GM12878 (cell line): Measurements from ENCODE around the gene RNF167. TPM values are rescaled to one million over a fixed set of nuclear protein-coding genes. Genes with fewer than 3 reads are reported as not detected.
A peak's percentile ranks its signal among the peaks of the same experiment; 100 is the strongest.

ENCODE experiments used
- ATAC-seq: fragments of 200-7000 bp; cut with Tn5 transposase; 3 replicates; pipeline ENCODE4 v1.9.1; 2020; ENCODE audit warnings: mild to moderate bottlenecking, moderate library complexity
- BruUV-seq: library from RNA; stranded (reverse); fragments of 400-500 nt; replicated peaks from 2 replicates; lab custom pipeline; 2021; lab: Mats Ljungman, UMichigan
- CTCF ChIA-PET: fragments of 300-600 bp; sonication (Branson Sonifier 250); formaldehyde crosslinking; extraction: SDS; loops from one replicate; lab custom pipeline; 2021; ENCODE audit warnings: inconsistent platforms; lab: Yijun Ruan, JAX
- POLR2A ChIA-PET: fragments of 350-600 bp; formaldehyde crosslinking; extraction: SDS; loops from one replicate; lab custom pipeline; 2021; ENCODE audit warnings: inconsistent platforms; lab: Charles Lee
- RAD21 ChIA-PET: fragments of 300-600 bp; sonication (Branson Sonifier 250); formaldehyde crosslinking; loops from one replicate; lab custom pipeline; 2023; ENCODE audit warnings: antibody characterized with exemption; ENCODE audit not compliant: unreplicated experiment; lab: Charles Lee
- SMC1A ChIA-PET: fragments of 300-600 bp; sonication (Branson Sonifier 250); formaldehyde crosslinking; loops from one replicate; lab custom pipeline; 2023; ENCODE audit not compliant: unreplicated experiment, uncharacterized antibody; lab: Charles Lee
- DNase-seq: peaks from one replicate; pipeline ENCODE4 v3.0.0-alpha.2; 2011; ENCODE audit warnings: low read depth, low spot score
- FAIRE-seq: peaks from 3 replicates; lab custom pipeline; 2011; peaks lifted over from hg19 to GRCh38; lab: Jason Lieb, UNC
- H2AFZ ChIP-seq: 2 replicates; pipeline ENCODE4 v1.6.0; 2011; ENCODE audit warnings: low read depth, low read length, control low read depth; ENCODE audit not compliant: control insufficient read depth
- H3K27ac ChIP-seq: 2 replicates; pipeline ENCODE4 v1.5.1; 2011; ENCODE audit warnings: control low read depth; ENCODE audit not compliant: control insufficient read depth, insufficient read depth
- H3K27me3 ChIP-seq, 2 experiments: replicated peaks in 1 of 2; 2 replicates each; pipeline versions ENCODE4 v1.6.0 to v1.6.1; 2011; ENCODE audit warnings: low read length in 1 of 2; ENCODE audit not compliant: control insufficient read depth in 2 of 2, insufficient read depth in 2 of 2
- H3K36me3 ChIP-seq, 2 experiments: 2 replicates each; pipeline ENCODE4 v1.5.1; 2011; ENCODE audit warnings: low read length in 1 of 2; ENCODE audit not compliant: control insufficient read depth in 2 of 2, insufficient read depth in 2 of 2
- H3K4me1 ChIP-seq: 2 replicates; pipeline ENCODE4 v1.6.1; 2011; ENCODE audit warnings: mild to moderate bottlenecking, low read length, moderate library complexity, mixed read lengths; ENCODE audit not compliant: control insufficient read depth, insufficient read depth
- H3K4me2 ChIP-seq: 2 replicates; pipeline ENCODE4 v1.6.0; 2011; ENCODE audit warnings: control low read depth; ENCODE audit not compliant: control insufficient read depth, insufficient read depth
- H3K4me3 ChIP-seq: fragments of 200-600 bp; sonication (generic); 2 replicates; pipeline ENCODE4 v1.5.1; 2016
- H3K79me2 ChIP-seq: 2 replicates; pipeline ENCODE4 v1.6.0; 2011; ENCODE audit warnings: low read length; ENCODE audit not compliant: control insufficient read depth, insufficient read depth
- H3K9ac ChIP-seq: 2 replicates; pipeline ENCODE4 v1.8.0; 2011; ENCODE audit warnings: low read length, control low read depth, mixed read lengths; ENCODE audit not compliant: control insufficient read depth, insufficient read depth
- H3K9me3 ChIP-seq: replicated peaks from 3 replicates; pipeline ENCODE4 v1.5.1; 2011; ENCODE audit warnings: mild to moderate bottlenecking, low read length; ENCODE audit not compliant: control insufficient read depth, insufficient read depth
- H4K20me1 ChIP-seq: 2 replicates; pipeline ENCODE4 v1.6.0; 2011; ENCODE audit not compliant: control insufficient read depth, insufficient read depth
- CREB1 ChIP-seq: IDR thresholded peaks from 2 replicates; pipeline ENCODE4 v1.6.1; 2012; ENCODE audit warnings: low read depth, mild to moderate bottlenecking, inconsistent platforms
- FOXM1 ChIP-seq: IDR thresholded peaks from 2 replicates; pipeline ENCODE4 v1.6.1; 2012; ENCODE audit warnings: low read depth, mild to moderate bottlenecking, inconsistent platforms, low read length, moderate library complexity
- KDM1A ChIP-seq: fragments of 200-600 bp; sonication (generic); IDR thresholded peaks from 2 replicates; pipeline ENCODE4 v1.6.1; 2016; ENCODE audit warnings: borderline replicate concordance
- NR2C2 ChIP-seq: IDR thresholded peaks from 2 replicates; pipeline ENCODE4 v1.6.1; 2011; ENCODE audit warnings: borderline replicate concordance, low read depth; ENCODE audit not compliant: control insufficient read depth, insufficient read length
- RBBP5 ChIP-seq: fragments of 200-600 bp; sonication (generic); conservative IDR thresholded peaks from 2 replicates; pipeline ENCODE4 v1.6.1; 2016
- RFX5 ChIP-seq: IDR thresholded peaks from 2 replicates; pipeline ENCODE4 v1.6.1; 2011; ENCODE audit warnings: low read depth, low read length, improper control_type of control experiment
- SMC3 ChIP-seq: IDR thresholded peaks from 2 replicates; pipeline ENCODE4 v1.6.1; 2011; ENCODE audit warnings: low read length, improper control_type of control experiment, borderline replicate concordance
- SPI1 ChIP-seq: IDR thresholded peaks from 2 replicates; pipeline ENCODE4 v1.6.1; 2011; ENCODE audit warnings: low read depth, mild to moderate bottlenecking, low read length, moderate library complexity, borderline replicate concordance; ENCODE audit not compliant: insufficient read depth
- WGBS: methylation state at CpG from one replicate; pipeline ENCODE4 v1.1.6; 2016; ENCODE audit warnings: low lambda C conversion rate; ENCODE audit not compliant: insufficient replicate concordance, insufficient coverage; ENCODE audit errors: missing lambda C conversion rate; 5-methylcytosine and 5-hydroxymethylcytosine counted together
- in situ Hi-C: fragments of 300-500 bp; cut with MboI; formaldehyde crosslinking; loops from 9 replicates; pipeline ENCODE4 v1.14.3; 2018; ENCODE audit warnings: mixed read lengths
- intact Hi-C: fragments of 100-400 bp; cut with micrococcal nuclease; formaldehyde crosslinking; loops from one replicate; pipeline ENCODE4 v1.14.2; 2022; ENCODE audit not compliant: unreplicated experiment
- polyA plus RNA-seq, 11 experiments: library from polyadenylated mRNA; depleted of rRNA in 4 of 11; unstranded in 6 of 11; stranded (reverse) in 5 of 11; fragments of >200 nt; fragmentation: Nextera tagmentation in 4 of 11; fragmentation: Illumina TruSeq in 1 of 11; extraction: Ambion mirVana in 4 of 11; extraction: Trizol in 1 of 11; gene quantifications; 1 replicate in 1 of 11; 2 replicates in 10 of 11; pipeline versions ENCODE4 v1.2.1 to v1.2.3, GENCODE V29; 2011 to 2016; ENCODE audit warnings: inconsistent platforms in 2 of 11, missing spikeins in 2 of 11, low read depth in 1 of 11
- total RNA-seq, 4 experiments: library from RNA; depleted of rRNA in 3 of 4; stranded (reverse); fragments of >200 nt in 3 of 4; fragmentation: Illumina TruSeq in 1 of 4; extraction: Trizol in 1 of 4; gene quantifications; 2 replicates each; pipeline versions ENCODE4 v1.2.1 to v1.2.3, GENCODE V29; 2013 to 2021
- TF ChIP-seq, protein P1 (sequence below), 3 experiments: IDR thresholded peaks in 2 of 3; conservative IDR thresholded peaks in 1 of 3; 2 replicates each; pipeline ENCODE4 v1.5.1; 2011; ENCODE audit warnings: low read depth in 3 of 3, low read length in 3 of 3, mild to moderate bottlenecking in 3 of 3, control low read depth in 2 of 3, moderate library complexity in 2 of 3, inconsistent platforms in 1 of 3, mixed read lengths in 1 of 3; ENCODE audit not compliant: control insufficient read depth in 2 of 3, insufficient read depth in 1 of 3; ENCODE audit errors: extremely low read depth in 1 of 3

The RNF167 gene
- total and polyA plus RNA-seq, 10 of the 15 experiments (the other 5 are each of a cell fraction or from before 2014, with no cell fraction given): 33.6 to 147 (median 57.6) TPM

- SMC1A ChIA-PET: no interaction called here
- POLR2A ChIA-PET: interaction anchor here (0.7 to 17.5 kb wide), 4 partner anchors 10 to 435 kb away, joined by 3 to 272 read pairs (median 6); partner anchors contain the start of gene SPAG7
- Histone ChIP-seq H3K27me3 (no peaks in the 10 kb centered on the region), H3K4me3 (no peak overlapping the region), H3K9me3 (no peaks in the 10 kb centered on the region), H3K79me2 (peaks cover 14% of the 10 kb centered on the region), H3K4me2 (no peak overlapping the region), H3K4me1 (peaks cover 17% of the 10 kb centered on the region), H3K9ac (no peak overlapping the region), H3K27ac (no peak overlapping the region), H4K20me1 (no peaks in the 10 kb centered on the region), H3K36me3 (peaks cover 4 to 6% of the 10 kb centered on the region in 2 experiments)
- RAD21 ChIA-PET: no interaction called here
- no TSS peak for BruUV-seq
- CTCF ChIA-PET: interaction anchor here (1.3 to 3.8 kb wide), 3 partner anchors 12 to 46 kb away, joined by 3 to 21 read pairs (median 16); partner anchors contain the start of gene SPAG7
- no peak for FAIRE-seq
- in situ Hi-C loops (no loop called here), intact Hi-C loops (no loop called here)
- no peak for DNase-seq
- TF ChIP-seq CREB1 (no peak), RFX5 (no peak), KDM1A (no peak), FOXM1 (no peak), SPI1 (no peak)
- TF ChIP-seq, all 136 proteins: peak for 0
- no peak overlapping the region for H2AFZ ChIP-seq
- WGBS: 97% methylated on average over 8 of the region's 8 CpGs
- ATAC-seq: no peak
These were observed 15.0 kb downstream of the RNF167 start for GRCh38 chr17:4955091-4955490.

- RAD21 ChIA-PET: no interaction called here
- POLR2A ChIA-PET: interaction anchor here (1.2 kb wide), 1 partner anchor 9 kb away, joined by 5 read pairs; no protein-coding TSS in a partner anchor
- TF ChIP-seq, protein P1, sequence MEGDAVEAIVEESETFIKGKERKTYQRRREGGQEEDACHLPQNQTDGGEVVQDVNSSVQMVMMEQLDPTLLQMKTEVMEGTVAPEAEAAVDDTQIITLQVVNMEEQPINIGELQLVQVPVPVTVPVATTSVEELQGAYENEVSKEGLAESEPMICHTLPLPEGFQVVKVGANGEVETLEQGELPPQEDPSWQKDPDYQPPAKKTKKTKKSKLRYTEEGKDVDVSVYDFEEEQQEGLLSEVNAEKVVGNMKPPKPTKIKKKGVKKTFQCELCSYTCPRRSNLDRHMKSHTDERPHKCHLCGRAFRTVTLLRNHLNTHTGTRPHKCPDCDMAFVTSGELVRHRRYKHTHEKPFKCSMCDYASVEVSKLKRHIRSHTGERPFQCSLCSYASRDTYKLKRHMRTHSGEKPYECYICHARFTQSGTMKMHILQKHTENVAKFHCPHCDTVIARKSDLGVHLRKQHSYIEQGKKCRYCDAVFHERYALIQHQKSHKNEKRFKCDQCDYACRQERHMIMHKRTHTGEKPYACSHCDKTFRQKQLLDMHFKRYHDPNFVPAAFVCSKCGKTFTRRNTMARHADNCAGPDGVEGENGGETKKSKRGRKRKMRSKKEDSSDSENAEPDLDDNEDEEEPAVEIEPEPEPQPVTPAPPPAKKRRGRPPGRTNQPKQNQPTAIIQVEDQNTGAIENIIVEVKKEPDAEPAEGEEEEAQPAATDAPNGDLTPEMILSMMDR (IDR thresholded peaks at IDR 0.05 in 2 of 3, conservative IDR thresholded peaks at IDR 0.05 in 1 of 3; ENCODE audit: control insufficient read depth in 2 of 3, extremely low read depth in 1 of 3, insufficient read depth in 1 of 3, low read depth in 3 of 3, low read length in 3 of 3): peak; percentile 33 to 54 (median 41)
- TF ChIP-seq RBBP5 (no peak), SMC3 (peak; percentile 25; the same call in 1 of the 2 replicates), NR2C2 (no peak)
- TF ChIP-seq, all 136 proteins: peak for 2
- ChIA-PET CTCF (interaction anchor here (1.1 to 3.8 kb wide), 6 partner anchors 9 to 90 kb away, joined by 3 to 21 read pairs (median 5); partner anchors contain the start of gene SPAG7), SMC1A (interaction anchor here (0.8 to 1.6 kb wide), 4 partner anchors 11 to 47 kb away, joined by 3 to 4 read pairs (median 4); partner anchors contain the start of genes RNF167 and SLC25A11)
- in situ Hi-C loops (no loop called here), intact Hi-C loops (no loop called here)
- H3K36me3 ChIP-seq: peaks cover 4 to 8% of the 10 kb centered on the region in 2 experiments
- peaks cover 3% of the 10 kb centered on the region for H3K4me1 ChIP-seq
- H3K27me3 ChIP-seq: no peaks in the 10 kb centered on the region
- no peak overlapping the region for H3K27ac ChIP-seq
- no peak for FAIRE-seq
- H3K79me2 ChIP-seq: no peaks in the 10 kb centered on the region
- BruUV-seq: no TSS peak
- H3K4me2 ChIP-seq: no peak overlapping the region
- no peak overlapping the region for H3K4me3 ChIP-seq
- no peak overlapping the region for H3K9ac ChIP-seq
- peak; percentile 54; the same call in 2 of the 3 replicates for ATAC-seq
- no peaks in the 10 kb centered on the region for H4K20me1 ChIP-seq
- no peak overlapping the region for H2AFZ ChIP-seq
- 76% methylated on average over 10 of the region's 10 CpGs for WGBS
- no peaks in the 10 kb centered on the region for H3K9me3 ChIP-seq
- no peak for DNase-seq
These were observed 16.5 kb downstream of the RNF167 start for GRCh38 chr17:4956493-4957061.
